Measurements from ENCODE around the gene FADS2. TPM values are rescaled to one million over a fixed set of nuclear protein-coding genes. Genes with fewer than 3 reads are reported as not detected.

FADS2 gene
- total and polyA plus RNA-seq, 10 of the 15 experiments (the other 5 are each of a cell fraction or from before 2014, with no cell fraction given) = 3.3 to 313 (median 149) TPM

DNA sequence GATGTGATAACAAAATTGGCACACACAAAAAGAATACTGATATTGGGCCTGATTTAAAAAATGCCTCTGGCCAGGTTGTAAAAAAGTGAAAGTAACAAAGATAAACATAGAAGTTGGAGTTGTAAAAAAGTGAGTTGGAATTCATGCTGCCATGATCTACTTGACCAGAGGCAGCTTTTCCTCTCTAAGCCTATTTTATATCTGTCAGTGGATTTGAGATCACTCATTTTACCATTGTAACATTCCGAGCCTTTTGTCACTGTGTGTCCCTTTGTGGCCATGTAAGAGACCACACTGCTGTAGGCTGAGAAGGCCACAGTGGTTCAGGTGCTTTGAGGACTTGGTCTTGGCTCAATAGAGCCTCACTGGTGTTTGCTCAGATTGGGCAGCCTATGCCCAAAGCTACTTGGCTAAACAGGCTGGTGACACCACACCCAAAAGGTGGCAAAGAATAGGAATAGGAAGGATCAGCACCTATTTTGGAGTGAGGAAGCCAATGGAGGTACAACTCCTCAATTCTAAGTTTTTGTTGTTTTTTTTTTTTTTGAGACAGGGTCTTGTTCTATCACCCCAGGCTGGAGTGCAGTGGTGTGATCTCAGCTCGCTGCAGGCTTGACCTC lies 28.3 kb upstream of the FADS2 start (continued):
- TF ChIP-seq, protein P1, sequence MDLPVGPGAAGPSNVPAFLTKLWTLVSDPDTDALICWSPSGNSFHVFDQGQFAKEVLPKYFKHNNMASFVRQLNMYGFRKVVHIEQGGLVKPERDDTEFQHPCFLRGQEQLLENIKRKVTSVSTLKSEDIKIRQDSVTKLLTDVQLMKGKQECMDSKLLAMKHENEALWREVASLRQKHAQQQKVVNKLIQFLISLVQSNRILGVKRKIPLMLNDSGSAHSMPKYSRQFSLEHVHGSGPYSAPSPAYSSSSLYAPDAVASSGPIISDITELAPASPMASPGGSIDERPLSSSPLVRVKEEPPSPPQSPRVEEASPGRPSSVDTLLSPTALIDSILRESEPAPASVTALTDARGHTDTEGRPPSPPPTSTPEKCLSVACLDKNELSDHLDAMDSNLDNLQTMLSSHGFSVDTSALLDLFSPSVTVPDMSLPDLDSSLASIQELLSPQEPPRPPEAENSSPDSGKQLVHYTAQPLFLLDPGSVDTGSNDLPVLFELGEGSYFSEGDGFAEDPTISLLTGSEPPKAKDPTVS (IDR thresholded peaks at IDR 0.05; ENCODE audit: low read depth, low read length) = no peak
- no peak for TF ChIP-seq ZNF217 (IDR thresholded peaks at IDR 0.05)
- TF ChIP-seq, protein P2, sequence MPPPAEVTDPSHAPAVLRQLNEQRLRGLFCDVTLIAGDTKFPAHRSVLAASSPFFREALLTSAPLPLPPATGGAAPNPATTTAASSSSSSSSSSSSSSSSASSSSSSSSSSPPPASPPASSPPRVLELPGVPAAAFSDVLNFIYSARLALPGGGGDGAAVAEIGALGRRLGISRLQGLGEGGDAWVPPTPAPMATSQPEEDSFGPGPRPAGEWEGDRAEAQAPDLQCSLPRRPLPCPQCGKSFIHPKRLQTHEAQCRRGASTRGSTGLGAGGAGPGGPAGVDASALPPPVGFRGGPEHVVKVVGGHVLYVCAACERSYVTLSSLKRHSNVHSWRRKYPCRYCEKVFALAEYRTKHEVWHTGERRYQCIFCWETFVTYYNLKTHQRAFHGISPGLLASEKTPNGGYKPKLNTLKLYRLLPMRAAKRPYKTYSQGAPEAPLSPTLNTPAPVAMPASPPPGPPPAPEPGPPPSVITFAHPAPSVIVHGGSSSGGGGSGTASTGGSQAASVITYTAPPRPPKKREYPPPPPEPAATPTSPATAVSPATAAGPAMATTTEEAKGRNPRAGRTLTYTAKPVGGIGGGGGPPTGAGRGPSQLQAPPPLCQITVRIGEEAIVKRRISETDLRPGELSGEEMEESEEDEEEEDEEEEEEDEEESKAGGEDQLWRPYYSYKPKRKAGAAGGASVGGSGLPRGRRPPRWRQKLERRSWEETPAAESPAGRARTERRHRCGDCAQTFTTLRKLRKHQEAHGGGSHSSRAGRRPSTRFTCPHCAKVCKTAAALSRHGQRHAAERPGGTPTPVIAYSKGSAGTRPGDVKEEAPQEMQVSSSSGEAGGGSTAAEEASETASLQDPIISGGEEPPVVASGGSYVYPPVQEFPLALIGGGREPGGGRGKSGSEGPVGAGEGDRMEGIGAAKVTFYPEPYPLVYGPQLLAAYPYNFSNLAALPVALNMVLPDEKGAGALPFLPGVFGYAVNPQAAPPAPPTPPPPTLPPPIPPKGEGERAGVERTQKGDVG (CRISPR knock-in tag; IDR thresholded peaks at IDR 0.05) = no peak
- TF ChIP-seq, protein P3, sequence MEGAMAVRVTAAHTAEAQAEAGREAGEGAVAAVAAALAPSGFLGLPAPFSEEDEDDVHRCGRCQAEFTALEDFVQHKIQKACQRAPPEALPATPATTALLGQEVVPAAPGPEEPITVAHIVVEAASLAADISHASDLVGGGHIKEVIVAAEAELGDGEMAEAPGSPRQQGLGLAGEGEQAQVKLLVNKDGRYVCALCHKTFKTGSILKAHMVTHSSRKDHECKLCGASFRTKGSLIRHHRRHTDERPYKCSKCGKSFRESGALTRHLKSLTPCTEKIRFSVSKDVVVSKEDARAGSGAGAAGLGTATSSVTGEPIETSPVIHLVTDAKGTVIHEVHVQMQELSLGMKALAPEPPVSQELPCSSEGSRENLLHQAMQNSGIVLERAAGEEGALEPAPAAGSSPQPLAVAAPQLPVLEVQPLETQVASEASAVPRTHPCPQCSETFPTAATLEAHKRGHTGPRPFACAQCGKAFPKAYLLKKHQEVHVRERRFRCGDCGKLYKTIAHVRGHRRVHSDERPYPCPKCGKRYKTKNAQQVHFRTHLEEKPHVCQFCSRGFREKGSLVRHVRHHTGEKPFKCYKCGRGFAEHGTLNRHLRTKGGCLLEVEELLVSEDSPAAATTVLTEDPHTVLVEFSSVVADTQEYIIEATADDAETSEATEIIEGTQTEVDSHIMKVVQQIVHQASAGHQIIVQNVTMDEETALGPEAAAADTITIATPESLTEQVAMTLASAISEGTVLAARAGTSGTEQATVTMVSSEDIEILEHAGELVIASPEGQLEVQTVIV (IDR thresholded peaks at IDR 0.05; ENCODE audit: borderline replicate concordance, partially characterized antibody) = no peak

All from GM12878 (cell line).